NCI-H1105 (cell line): ENCODE results near the gene OR10H2.
"Not testable (repeated sequence)": the region's sequence is repeated elsewhere in the genome, so short reads cannot be mapped to it uniquely, and the experiment has no call there.

Source experiments
- DNase-seq: peaks from one replicate; lab custom pipeline; 2025; lab: John Stamatoyannopoulos, UW

OR10H2 gene, protein sequence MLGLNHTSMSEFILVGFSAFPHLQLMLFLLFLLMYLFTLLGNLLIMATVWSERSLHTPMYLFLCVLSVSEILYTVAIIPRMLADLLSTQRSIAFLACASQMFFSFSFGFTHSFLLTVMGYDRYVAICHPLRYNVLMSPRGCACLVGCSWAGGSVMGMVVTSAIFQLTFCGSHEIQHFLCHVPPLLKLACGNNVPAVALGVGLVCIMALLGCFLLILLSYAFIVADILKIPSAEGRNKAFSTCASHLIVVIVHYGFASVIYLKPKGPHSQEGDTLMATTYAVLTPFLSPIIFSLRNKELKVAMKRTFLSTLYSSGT

DNA sequence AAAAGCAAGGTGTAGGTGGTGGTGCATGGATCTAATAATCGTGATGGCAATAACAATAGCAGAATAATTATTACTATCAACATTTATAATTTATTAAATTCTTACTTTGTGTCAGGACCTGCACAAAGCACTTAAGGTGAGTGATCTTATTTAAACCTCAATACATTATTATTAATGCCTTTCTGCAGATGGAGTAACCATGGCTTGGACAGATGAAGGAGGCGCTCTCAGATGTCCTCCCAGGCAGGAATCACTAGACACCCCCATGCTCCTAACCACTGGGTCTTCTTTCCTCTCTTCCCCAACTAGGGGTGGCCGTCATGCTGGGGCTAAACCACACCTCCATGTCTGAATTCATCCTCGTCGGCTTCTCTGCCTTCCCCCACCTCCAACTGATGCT, at the start of gene OR10H2:
OR10H2 (plus strand) TSS at position 301 of the 400 bp plus-strand sequence; CDS start at position 321, 20 bp downstream.
- no peak for DNase-seq

DNA sequence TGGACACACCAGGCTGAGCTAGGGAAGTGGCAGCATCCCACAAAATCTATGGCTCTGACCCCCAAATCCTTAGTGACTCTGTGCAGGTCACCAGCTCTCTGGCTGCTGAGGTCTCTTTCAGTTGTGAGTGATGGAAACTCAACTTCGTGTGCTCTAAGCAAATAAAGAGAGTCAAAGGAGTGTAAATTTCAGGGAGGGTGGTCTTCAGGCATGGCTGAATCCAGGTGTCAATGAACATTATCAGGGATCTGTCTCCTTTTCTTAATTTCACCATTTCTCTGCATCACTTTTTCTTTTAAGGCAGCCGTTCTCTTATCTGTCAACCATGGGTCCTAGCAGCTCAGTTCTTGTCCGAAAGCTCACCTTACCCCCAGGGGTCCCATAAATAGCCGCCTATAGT, 48.7 kb upstream of the OR10H2 start:
- no peak for DNase-seq

DNA sequence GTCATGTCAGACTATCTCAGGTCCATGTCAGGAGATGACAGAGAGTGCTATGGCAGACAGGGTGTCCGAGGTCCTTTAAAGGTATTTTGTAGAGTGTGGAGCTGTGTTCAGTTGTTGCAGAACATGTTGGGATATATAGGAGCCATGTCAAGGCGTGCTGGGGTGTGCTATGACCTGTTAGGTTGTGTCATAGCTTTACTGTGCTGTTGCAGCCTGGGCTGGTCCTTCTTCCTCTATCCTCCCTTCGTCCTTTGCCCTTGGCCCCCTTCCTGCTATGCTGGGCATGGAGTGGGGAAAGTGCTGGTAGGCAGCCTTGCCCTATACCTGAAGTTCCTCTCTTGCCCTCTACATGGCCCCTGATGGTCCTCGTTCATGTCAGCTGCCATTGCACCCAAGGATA, 48.0 kb upstream of the OR10H2 start:
- not testable (repeated sequence) for DNase-seq

DNA sequence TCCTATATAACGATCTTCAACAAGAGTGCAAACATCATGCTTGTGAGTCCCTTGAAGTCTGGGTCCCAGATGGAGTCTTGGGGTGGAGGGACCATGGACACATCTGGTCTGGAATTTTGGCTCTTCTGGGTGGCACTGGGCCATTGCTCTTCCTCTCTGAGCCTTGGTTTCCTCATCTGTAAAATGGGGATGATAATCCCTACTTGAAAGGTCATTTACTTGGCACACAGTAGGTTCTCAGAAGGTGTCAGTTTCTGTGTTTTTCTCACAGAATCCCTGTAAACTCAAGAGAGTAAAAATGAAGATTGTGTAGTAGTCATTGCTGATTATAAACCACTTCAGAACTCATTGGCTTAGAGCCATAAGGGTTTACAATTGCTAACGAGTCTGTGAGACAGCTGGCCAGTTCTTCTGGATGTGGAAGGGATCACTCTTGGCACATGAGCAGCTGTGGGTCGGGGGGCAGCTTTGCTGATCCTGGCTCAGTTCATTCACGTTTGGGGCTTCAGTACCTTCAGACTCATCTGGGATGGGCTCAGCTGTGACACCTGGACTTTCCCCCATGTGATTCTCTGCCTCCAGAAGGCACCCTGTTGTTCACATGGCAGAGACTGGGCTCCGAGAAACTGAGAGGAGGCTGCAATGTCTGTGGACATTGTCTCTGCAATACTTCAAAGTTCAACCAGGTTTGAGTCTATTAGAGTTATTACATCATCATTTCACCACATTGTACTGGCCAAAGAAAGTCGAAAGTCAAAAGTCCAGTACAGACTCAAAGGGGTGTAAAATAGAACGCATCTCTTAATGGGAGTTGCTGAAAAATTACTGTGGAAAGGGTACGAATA, 47.1 kb upstream of the OR10H2 start:
- no peak for DNase-seq

DNA sequence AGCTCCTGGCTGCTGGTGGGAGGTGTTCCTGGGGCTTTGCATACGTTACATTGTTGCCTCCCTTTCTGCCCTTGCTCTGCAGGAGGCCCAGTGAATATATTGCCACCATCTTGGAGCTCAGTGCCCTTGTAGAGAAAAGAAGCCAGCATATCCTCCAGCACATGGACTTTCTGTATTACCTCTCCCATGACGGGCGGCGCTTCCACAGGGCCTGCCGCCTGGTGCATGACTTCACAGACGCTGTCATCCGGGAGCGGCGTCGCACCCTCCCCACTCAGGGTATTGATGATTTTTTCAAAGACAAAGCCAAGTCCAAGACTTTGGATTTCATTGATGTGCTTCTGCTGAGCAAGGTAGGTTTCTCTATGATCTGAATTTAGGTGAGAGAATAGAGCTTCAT, 44.4 kb upstream of the OR10H2 start:
- DNase-seq, result no peak

DNA sequence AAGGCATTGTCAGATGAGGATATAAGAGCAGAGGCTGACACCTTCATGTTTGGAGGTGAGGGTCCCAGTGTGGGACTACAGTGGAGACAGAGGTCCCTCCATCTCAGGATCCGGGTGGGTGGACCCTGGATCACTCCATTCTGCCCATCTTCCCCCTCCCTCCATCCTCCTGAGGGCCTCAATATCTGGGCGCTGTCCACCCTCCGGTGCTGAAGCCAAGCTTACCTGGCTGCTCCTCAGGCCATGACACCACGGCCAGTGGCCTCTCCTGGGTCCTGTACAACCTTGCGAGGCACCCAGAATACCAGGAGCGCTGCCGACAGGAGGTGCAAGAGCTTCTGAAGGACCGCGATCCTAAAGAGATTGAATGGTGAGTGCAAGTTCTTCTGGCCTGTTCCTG, 43.0 kb upstream of the OR10H2 start:
- no peak for DNase-seq

DNA sequence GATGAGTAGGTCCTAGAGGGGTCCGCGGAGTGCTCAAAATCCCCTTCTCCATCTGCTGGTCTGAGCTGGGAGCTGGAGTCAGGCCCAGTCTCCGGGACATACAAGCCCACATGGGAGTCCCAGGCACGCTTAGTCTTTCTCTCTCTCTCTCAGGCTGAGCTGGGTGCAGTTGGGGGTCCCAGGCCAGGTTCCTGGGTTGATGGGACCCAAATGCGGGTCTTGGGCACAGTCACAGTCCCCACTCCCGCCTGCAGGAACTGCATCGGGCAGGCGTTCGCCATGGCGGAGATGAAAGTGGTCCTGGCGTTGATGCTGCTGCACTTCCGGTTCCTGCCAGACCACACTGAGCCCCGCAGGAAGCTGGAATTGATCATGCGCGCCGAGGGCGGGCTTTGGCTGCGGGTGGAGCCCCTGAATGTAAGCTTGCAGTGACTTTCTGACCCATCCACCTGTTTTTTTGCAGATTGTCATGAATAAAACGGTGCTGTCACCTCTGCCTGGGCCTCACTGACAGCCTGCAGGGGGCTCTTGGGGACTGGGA, 31.1 kb upstream of the OR10H2 start:
- no peak for DNase-seq

DNA sequence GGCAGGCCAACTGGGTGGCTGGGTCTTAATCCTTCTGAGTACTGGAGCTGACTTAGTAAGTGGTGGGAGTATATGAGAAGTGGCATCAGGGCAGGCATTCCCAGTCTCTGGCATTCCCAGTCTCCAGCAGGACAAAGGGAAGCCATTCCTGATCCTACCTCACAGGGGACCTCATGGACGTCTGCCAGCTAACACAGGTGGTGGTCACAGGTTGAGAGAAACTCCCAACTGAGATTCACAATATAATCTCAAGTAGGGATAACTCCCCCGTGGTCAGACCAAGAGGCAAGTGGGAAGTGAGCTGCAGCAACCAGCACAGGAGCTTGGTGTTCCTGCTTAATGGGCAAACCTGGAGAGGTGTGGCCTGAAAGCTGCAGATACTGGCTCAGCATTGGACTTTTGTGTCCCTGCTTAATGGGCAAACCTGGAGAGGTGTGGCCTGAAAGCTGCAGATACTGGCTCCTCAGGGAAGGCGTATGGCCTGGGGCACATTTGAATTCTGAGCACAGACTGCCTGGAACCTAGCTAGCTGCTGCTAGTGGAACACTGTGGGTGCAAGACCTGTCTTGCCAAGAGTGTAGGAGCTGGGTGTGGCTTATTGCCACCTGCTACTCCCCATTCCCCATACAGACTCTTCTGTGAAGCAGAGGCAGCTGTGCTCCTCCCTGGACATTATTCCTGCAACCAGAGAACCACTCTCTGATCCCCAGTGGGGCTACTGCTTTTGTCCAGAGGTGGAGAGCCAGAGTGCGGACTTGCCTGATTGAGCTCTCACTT, 25.9 kb upstream of the OR10H2 start:
- no peak for DNase-seq

DNA sequence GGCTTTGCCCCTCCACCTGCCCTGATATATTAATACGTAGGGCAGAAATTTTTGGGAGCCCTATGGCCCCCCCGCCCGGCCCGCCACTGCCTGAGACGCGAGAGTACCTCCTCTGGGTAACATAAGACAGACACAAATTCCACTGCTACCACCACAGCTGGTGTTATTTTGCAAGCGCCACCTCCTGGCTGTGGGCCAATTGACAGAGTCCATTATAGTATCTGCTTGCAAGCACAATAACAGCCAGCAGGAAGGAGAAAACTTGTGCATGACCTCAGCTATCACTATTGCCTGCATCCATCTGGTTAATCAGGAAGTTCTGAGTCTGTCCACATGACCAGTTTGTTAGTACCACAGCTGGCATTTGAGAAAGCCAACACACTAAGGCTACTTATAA, 25.3 kb upstream of the OR10H2 start:
- peak; percentile 52 for DNase-seq

DNA sequence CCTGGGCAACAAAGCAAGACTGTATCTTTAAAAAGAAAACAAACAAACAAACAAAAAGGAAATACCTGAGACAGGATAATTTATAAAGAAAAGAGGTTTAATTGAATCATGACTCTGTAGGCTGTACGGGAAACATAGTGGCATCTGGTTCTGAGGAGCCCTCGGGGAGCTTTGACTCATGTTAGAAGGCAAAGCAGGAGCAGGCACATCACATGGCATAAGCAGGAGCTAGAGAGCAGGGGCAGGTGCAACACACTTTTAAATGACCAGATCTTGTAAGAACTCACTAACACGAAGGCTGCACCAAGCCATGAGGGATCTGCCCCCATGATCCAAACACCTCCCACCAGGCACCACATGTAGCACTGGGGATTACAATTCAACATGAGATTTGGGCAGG, 13.2 kb upstream of the OR10H2 start:
- no peak for DNase-seq

DNA sequence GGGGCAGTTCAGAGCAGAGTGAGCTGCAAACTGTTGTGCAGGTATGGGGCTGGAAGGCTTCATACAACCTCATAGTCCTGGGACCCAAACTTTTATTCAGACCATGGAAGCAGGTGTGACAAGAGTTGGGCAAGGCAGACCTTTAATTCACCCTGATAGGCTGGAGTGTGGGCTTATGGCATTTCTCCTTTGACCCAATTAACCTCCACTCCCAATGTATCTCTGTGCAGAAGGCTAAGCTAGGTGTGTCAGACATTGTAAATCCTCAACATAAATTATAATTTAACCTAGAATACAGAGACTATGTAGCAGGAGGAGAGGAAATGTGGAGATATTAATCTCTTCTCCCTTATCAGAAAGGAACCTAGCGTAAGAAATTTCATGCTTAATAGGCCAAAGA, 12.2 kb upstream of the OR10H2 start:
- DNase-seq, result no peak

DNA sequence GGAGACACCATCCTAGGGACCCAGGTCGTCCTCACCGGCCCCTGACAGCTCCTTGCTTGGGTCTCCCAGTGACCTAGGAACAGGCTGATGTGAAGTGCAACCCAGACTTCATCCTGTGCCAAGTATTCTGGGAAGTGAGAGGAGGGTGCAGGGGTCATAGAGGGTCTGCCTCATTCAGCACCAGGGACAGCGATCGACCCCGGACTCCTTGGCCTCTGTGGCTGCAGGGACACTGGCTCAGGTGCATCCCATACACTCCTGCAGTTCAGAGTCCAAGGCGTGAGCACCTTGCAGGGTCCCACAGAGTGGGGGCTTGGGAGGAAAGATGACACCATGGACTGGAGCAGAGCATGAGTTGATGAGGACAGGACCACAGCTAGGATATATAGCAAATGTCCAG, 10.0 kb upstream of the OR10H2 start:
- no peak for DNase-seq

DNA sequence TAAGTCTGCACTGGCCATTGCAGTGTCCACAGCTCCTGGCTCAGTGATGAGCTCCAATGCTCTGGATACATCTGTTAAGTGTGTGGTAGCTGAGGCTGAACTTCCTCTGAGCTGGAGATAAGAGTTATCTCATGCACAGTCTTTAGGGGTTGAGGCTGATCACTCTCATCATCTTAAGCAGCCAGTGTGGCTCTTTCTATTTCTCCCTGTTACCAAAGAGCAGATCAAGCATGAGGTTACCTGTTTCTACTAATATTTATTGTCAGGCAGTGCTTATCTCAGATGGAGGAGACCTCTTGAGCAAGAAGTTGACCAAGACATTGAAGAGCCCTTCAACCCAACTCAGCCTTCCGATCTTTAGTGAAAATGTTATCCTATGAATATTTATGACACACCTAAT, 6.6 kb upstream of the OR10H2 start:
- DNase-seq, result no peak

DNA sequence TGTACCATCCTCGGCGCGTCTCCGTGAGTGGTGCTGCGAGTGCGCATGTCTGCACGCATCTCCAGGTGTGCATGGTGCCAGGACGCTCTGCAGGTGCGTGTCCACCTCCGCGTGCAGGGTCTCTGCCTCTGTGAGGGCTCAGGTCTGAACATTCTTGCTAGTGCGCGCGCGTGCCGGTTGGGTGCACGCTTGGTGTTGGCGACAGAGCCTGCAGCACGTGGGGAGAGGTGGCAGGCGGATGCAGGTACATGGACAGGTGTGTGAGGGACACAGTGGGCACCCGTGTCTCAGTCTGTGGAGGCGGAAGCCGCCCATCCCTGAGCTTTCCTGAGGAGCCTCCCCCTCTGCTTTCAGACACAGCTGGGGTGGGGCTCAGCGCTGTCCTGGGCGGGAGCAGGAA, 4.9 kb upstream of the OR10H2 start:
- no peak for DNase-seq

DNA sequence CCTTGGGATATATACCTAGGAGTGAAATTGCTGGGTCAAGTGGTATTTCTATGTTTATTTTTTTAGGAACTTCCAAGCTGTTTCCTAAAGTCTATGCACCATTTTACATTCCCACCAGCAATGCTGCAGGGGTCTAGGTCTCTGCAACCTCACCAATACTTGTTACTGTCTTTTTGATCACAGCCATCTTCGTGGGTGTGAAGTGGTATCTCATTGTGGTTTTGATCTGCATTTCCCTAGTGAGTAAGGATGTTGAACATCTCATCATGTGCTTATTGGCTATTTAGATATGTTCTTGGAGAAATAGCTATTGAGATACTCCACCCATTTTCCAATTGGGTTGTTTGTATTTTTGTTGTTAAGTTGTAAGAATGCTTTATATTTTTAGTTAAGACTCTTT, 2.7 kb downstream of the OR10H2 start:
- no peak for DNase-seq

DNA sequence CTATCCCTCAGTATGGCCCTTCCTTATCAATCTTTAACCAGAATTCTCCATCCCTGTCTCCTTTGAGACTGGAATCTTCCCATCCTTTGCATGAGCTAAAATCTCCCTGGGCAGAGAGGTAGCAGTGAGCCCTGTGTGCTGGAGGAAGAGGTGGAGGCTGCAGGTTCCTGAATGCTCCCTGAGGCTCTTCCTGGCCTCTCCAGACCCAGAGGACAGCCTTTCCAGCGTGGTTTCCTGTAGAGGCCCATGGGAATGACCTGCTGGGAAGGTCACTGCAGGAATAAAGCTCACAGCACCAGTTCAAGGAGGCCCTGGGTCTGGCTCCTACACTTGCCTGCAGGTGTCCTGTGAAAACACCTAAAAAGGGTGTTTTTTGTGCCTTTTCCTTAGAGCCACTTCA, 4.6 kb downstream of the OR10H2 start:
- DNase-seq, result no peak

DNA sequence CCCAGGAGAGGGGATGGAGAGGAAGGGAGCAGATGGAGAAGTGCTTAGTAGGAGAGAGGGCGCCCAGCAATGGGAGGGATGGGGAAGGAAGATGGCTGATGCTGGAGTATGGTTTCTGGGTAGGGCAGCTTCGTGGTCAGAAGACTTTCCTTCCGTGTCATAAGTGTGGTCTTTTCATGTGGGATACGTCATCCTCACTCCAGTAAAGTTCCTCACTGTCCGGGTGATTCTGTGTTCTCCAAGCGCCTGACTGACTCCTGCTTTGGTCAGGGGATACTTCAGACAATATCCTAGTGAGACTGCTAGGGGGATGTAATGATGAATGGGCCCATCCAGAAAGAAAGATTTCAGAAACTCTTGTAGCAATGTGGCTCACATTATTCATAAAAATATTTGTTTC, 6.1 kb downstream of the OR10H2 start:
- no peak for DNase-seq

DNA sequence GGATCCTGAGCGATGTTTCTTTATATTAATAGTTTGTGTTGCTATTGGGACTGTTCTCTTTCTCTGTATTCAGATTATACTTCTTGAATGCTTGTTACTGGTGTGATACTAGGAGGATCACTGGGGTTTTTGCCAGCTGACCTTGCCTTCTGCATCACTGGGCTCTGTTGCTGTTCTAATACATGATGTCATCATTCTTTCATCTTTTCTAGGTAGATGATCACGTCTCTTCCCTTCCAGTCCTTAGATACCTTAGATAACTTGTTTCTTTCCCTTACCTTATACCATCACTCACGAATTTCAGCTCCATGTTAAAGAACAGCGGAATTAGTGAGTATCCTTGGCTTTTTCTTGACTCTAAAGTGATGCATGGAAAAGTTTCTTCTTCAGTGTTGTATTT, 9.9 kb downstream of the OR10H2 start, which contains the start of gene OR10H3:
OR10H3 (plus strand) TSS at position 264 of the 400 bp plus-strand sequence. CDS start 3,408 bp downstream, outside the sequence.
- DNase-seq, result no peak

DNA sequence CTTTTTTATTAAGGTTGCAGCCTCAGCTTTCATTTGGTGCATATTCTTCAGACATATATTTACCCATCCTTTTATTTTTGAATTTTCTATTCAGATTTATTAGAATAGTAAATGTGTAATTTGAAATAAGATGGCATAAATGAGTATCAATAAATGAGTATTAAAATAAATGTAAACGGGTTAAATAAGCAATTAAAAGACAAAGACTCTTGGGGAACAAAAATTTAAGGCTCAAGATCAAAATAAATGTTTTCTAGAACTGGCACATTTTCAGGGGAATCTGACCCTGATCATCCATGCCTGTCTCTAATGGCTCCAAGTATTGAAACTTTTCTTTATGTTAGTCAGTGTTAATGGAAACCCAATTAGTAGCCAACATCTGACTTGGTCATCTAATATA, 13.0 kb downstream of the OR10H2 start:
- no peak for DNase-seq

DNA sequence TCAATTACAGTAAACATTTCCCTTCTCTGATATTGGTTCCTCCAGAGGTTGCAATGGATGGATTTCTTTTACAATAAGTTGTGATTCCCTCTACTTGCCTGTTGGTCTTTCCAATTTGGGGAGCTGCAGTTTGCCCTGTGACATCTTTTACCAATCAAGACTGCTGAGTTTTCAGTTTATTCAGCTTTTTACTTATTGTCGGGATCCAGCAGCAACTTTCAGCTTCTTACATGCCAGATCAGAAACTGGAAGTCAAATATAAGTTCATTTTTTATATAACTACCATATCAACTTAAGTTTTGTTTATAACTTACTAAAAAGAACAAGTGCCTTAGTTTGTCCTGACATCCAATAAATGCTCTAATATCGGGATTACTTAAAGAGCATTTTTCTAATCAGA, 20.4 kb downstream of the OR10H2 start:
- DNase-seq, result no peak

DNA sequence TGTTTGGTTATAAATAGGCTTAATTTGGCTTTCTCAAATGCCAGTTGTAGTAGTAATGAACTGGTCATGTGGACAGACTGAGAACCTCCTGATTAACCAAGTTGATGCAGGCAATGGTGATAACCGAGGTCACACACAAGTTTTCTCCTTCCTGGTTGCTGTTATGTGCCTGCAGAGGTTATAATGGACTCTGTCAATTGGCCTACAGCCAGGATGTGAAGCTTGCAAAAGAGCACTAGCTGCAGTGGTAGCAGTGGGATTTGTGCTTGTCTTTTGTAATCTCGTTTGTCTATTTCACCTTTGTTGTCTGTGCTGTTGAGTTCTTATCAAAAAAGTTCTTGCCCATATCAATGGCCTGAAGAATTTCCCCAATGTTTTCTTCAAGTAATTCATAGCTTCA, 30.6 kb downstream of the OR10H2 start:
- DNase-seq, result no peak

DNA sequence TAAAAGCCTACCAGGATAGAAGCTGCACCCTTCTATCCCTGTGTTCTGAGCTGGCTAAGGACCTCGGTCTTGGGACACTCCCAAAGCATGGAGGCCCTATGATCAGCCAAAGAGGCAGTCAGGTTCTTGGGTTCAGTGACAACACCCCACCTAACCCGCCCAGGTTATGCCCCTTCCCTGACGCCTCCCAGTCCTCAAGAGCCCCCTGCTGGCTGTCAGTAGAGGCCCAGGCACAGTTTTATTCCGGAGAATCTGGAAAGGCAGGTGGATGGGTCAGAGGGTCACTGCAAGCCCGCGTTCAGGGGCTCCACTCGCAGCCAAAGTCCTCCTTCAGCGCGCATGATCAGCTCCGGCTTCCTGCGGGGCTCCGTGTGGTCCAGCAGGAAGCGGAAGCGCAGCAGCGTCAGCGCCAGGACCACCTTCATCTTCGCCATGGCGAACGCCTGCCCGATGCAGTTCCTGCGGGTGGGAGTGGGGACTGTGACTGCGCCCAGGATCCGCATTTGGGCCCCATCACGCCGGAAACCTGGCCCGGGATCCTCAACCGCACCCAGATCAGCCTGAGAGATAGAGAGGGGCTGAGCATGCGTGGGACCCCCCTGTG, 32.2 kb downstream of the OR10H2 start:
- DNase-seq, result no peak
